Esophagus (tissue), 2 donors: Measurements from ENCODE around the gene SH2D1B. TPM values are rescaled to one million over a fixed set of nuclear protein-coding genes. Genes with fewer than 3 reads are reported as not detected.
"Not testable (repeated sequence)": the region's sequence is repeated elsewhere in the genome, so short reads cannot be mapped to it uniquely, and the experiment has no call there.

Experiments used
- H3K27ac ChIP-seq, 2 donors: one replicate each; pipeline ENCODE4 v1.5.1; 2013; ENCODE audit warnings: low read depth in 2 of 2, mild to moderate bottlenecking in 2 of 2, inconsistent platforms in 1 of 2, low read length in 1 of 2, moderate library complexity in 1 of 2
- H3K27me3 ChIP-seq, 2 donors: one replicate each; pipeline ENCODE4 v1.6.1; 2013; ENCODE audit warnings: low read length in 2 of 2, control low read depth in 1 of 2, mild to moderate bottlenecking in 1 of 2; ENCODE audit not compliant: insufficient read depth in 2 of 2, control insufficient read depth in 1 of 2
- H3K36me3 ChIP-seq, 2 donors: one replicate each; pipeline ENCODE4 v1.6.1; 2013; ENCODE audit warnings: low read length in 1 of 2; ENCODE audit not compliant: control insufficient read depth in 2 of 2, insufficient read depth in 2 of 2
- H3K4me1 ChIP-seq, 2 donors: one replicate each; pipeline ENCODE4 v1.6.1; 2013; ENCODE audit warnings: low read length in 1 of 2; ENCODE audit not compliant: control insufficient read depth in 2 of 2, insufficient read depth in 2 of 2
- H3K4me3 ChIP-seq, 2 donors: one replicate each; pipeline ENCODE4 v1.5.1; 2013; ENCODE audit warnings: low read length in 2 of 2, mild to moderate bottlenecking in 2 of 2, low read depth in 1 of 2, moderate library complexity in 1 of 2
- H3K9me3 ChIP-seq, 2 donors: one replicate each; pipeline ENCODE4 v1.6.1; 2013; ENCODE audit warnings: mild to moderate bottlenecking in 2 of 2, low read depth in 1 of 2, low read length in 1 of 2, moderate library complexity in 1 of 2; ENCODE audit not compliant: control insufficient read depth in 2 of 2, insufficient read depth in 1 of 2
- WGBS, 2 donors: extraction: QIAGEN DNeasy Blood & Tissue Kit; methylation state at CpG; one replicate each; pipeline ENCODE4 v1.1.7; 2013; 5-methylcytosine and 5-hydroxymethylcytosine counted together
- polyA plus RNA-seq, 2 donors: library from polyadenylated mRNA; stranded (reverse); fragments of 200-250 nt; gene quantifications; one replicate each; pipeline ENCODE4 v1.2.3, GENCODE V29; 2013
- donor health status: healthy with polysubstance abuse.
- donor health status: Bipolar disorder and iron deficiency.

SH2D1B gene
- 1 to 10 TPM; 1.2 to 1.3 TPM for polyA plus RNA-seq

DNA sequence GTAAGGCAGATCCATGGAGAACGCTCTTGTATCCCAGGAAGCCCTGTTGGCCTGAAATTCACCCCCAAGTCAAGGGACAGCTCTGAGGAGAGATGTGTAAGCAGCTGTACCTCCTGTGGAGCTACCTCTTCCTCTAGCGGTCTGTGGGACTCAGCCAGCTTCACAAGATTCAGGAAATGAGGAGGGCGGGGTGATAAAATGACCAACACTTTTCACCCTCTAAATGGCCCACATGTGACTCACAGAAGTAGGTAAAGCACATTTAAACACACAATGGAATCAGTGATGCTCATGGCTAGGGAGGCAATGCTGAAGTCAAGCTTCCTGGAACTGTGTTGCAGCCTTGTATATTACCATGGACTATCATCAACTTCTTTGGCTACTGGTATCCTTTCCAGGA is at the start of gene SH2D1B:
TSS of gene SH2D1B (minus strand) at position 135 of the 400 bp plus-strand sequence. CDS start at position 15, 120 bp downstream.
- Histone ChIP-seq H3K27me3 (no peaks in the 10 kb centered on the region), H3K9me3 (no peaks in the 10 kb centered on the region), H3K36me3 (no peaks in the 10 kb centered on the region), H3K27ac (no peak within 1 kb of the TSS), H3K4me1 (no peaks in the 10 kb centered on the region), H3K4me3 (no peak within 1 kb of the TSS)
- 67 to 82% methylated on average over 3 of the region's 3 CpGs for WGBS, 2 donors

- Histone ChIP-seq H3K27ac (no peak overlapping the region), H3K27me3 (no peaks in the 10 kb centered on the region), H3K9me3 (no peaks in the 10 kb centered on the region), H3K4me3 (no peak overlapping the region), H3K36me3 (no peaks in the 10 kb centered on the region), H3K4me1 (no peaks in the 10 kb centered on the region)
- WGBS, 2 donors = 90 to 94% methylated on average over 5 of the region's 5 CpGs
Observed at GRCh38 chr1:162458236-162458635, 46.3 kb upstream of the SH2D1B start.

- H3K4me3 ChIP-seq = no peak overlapping the region
- no peaks in the 10 kb centered on the region for H3K36me3 ChIP-seq
- no peaks in the 10 kb centered on the region for H3K4me1 ChIP-seq
- H3K27me3 ChIP-seq = no peaks in the 10 kb centered on the region
- 81 to 82% methylated on average over 4 of the region's 4 CpGs for WGBS, 2 donors
- no peak overlapping the region for H3K27ac ChIP-seq
- no peaks in the 10 kb centered on the region for H3K9me3 ChIP-seq
Observed at GRCh38 chr1:162456323-162456722, 44.4 kb upstream of the SH2D1B start.

GRCh38 chr1:162454361-162454760 is 42.4 kb upstream of the SH2D1B start:
- not testable (repeated sequence) for H3K27me3 ChIP-seq, H3K4me1 ChIP-seq, H3K27ac ChIP-seq, H3K9me3 ChIP-seq, H3K36me3 ChIP-seq, H3K4me3 ChIP-seq
- WGBS, 2 donors = 100% methylated on average over 1 of the region's 3 CpGs

GRCh38 chr1:162446946-162447345 is 35.0 kb upstream of the SH2D1B start:
- Histone ChIP-seq H3K4me1 (no peaks in the 10 kb centered on the region), H3K27me3 (no peaks in the 10 kb centered on the region), H3K27ac (no peak overlapping the region), H3K36me3 (no peaks in the 10 kb centered on the region), H3K4me3 (no peak overlapping the region), H3K9me3 (no peaks in the 10 kb centered on the region)
- 82 to 93% methylated on average over 2 of the region's 2 CpGs for WGBS, 2 donors

DNA sequence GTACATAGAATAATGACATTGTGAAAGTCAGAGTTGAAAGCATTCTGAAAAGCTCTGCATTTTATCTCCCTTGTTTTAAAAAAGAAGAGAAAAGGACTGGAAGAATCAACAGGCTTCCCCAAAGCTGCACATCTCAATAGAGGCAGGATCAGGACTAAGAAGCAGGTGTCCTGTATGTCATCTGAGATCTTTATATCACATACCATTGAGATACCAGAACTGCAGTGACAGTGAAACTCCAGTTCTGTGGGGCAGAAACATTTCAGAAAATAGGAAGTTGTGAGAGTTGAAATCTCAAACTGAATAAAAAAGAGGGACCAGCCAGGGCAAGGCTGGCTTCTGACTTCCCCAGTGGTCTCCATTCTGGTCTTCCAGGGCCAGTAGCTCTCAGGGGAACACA is 33.0 kb upstream of the SH2D1B start:
- H3K4me1 ChIP-seq = no peaks in the 10 kb centered on the region
- no peak overlapping the region for H3K4me3 ChIP-seq
- H3K27me3 ChIP-seq = peaks cover 0 to 4% of the 10 kb centered on the region in 2 donors
- H3K36me3 ChIP-seq = no peaks in the 10 kb centered on the region
- H3K27ac ChIP-seq = no peak overlapping the region
- H3K9me3 ChIP-seq = no peaks in the 10 kb centered on the region

- H3K36me3 ChIP-seq = not testable (repeated sequence)
- 86 to 88% methylated on average over 33 to 41 of the region's 47 CpGs for WGBS, 2 donors
Observed at GRCh38 chr1:162432977-162433713, 21.2 kb upstream of the SH2D1B start.

DNA sequence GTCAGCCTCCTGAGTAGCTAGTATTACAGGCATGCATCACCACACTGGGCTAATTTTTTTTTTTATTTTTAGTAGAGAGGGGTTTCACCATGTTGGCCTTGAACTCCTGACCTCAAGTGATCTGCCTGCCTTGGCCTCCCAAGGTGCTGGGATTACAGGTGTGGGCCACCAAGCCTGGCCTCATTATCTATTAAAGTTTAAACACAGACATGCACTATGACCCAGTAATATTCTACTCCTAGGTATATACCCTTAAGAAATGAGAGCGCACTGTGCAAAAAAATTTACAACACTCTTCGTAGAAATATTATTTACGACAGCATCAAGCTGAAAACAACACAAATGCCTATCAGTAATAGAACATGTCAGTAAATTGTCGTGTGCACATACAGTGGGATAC is 18.6 kb upstream of the SH2D1B start:
- H3K36me3 ChIP-seq = no peaks in the 10 kb centered on the region
- 86 to 91% methylated on average over 4 of the region's 4 CpGs for WGBS, 2 donors
- no peak overlapping the region for H3K4me3 ChIP-seq
- no peaks in the 10 kb centered on the region for H3K9me3 ChIP-seq
- H3K4me1 ChIP-seq = no peaks in the 10 kb centered on the region
- H3K27ac ChIP-seq = no peak overlapping the region
- H3K27me3 ChIP-seq = no peaks in the 10 kb centered on the region

More at GRCh38 chr1:162432977-162433713, 21.2 kb upstream of the SH2D1B start:
- not testable (repeated sequence) for H3K4me1 ChIP-seq, H3K27ac ChIP-seq, H3K9me3 ChIP-seq, H3K27me3 ChIP-seq, H3K4me3 ChIP-seq

DNA sequence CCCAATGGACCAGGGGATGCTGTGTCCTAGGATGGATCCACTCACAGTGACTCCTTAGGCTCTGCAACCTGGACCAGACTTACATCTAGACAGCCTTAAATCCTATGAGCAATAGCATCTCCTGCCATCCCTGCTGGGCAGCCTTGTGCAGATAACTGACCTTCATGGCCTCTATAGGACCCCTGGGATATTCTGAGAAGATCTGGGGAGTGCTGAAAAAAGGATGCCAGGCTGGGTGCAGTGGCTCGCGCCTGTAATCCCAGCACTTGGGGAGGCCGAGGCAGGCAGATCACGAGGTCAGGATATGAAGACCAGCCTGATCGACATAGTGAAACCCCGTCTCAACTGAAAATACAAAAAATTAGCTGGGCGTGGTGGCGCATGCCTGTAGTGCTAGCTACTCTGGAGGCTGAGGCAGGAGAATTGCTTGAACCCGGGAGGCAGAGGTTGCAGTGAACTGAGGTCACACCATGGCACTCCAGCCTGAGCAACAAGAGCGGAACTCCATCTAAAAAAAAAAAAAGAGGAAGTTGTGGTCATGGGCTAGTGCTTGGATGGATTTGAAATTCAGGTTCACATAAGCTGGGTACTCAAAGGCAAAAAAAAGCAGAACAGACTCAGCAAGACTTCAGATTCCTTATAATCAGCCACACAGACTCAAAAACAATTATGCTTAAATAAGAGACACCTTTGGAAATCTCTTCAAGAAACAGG is 10.9 kb upstream of the SH2D1B start:
- no peak overlapping the region for H3K4me3 ChIP-seq
- no peaks in the 10 kb centered on the region for H3K9me3 ChIP-seq
- no peaks in the 10 kb centered on the region for H3K27me3 ChIP-seq
- H3K36me3 ChIP-seq = no peaks in the 10 kb centered on the region
- H3K27ac ChIP-seq = no peak overlapping the region
- H3K4me1 ChIP-seq = no peaks in the 10 kb centered on the region
- 84 to 87% methylated on average over 10 of the region's 10 CpGs for WGBS, 2 donors
